MM.1S (cell line): ENCODE results near the gene VCL.

Experiments used
- DNase-seq: peaks from one replicate; pipeline ENCODE4 v3.0.0-alpha.2; 2015
- H2AFZ ChIP-seq: fragments of 300-600 bp; sonication (generic); 2 replicates; pipeline ENCODE4 v1.6.0; 2016; ENCODE audit warnings: antibody characterized with exemption, low read length
- H3F3A ChIP-seq: fragments of 300-600 bp; sonication (generic); 2 replicates; pipeline ENCODE4 v1.6.1; 2016; ENCODE audit warnings: mild to moderate bottlenecking, antibody characterized with exemption, low read length, moderate library complexity, mixed read lengths; ENCODE audit not compliant: insufficient read depth
- H3K27ac ChIP-seq: fragments of 300-600 bp; sonication (generic); 2 replicates; pipeline ENCODE4 v1.5.1; 2016; ENCODE audit warnings: mild to moderate bottlenecking, low read length
- H3K27me3 ChIP-seq: fragments of 300-600 bp; sonication (generic); replicated peaks from 2 replicates; pipeline ENCODE4 v1.6.0; 2016; ENCODE audit warnings: low read length; ENCODE audit not compliant: insufficient read depth
- H3K36me3 ChIP-seq: fragments of 300-600 bp; sonication (generic); replicated peaks from 2 replicates; pipeline ENCODE4 v1.6.1; 2016; ENCODE audit warnings: mild to moderate bottlenecking, low read length, mixed read lengths; ENCODE audit not compliant: insufficient read depth
- H3K4me1 ChIP-seq: fragments of 300-600 bp; sonication (generic); 2 replicates; pipeline ENCODE4 v1.6.1; 2016; ENCODE audit warnings: low read length, mixed read lengths
- H3K4me2 ChIP-seq: fragments of 300-600 bp; sonication (generic); 2 replicates; pipeline ENCODE4 v1.6.0; 2016; ENCODE audit warnings: low read depth, low read length
- H3K4me3 ChIP-seq: fragments of 300-600 bp; sonication (generic); 2 replicates; pipeline ENCODE4 v1.5.1; 2016; ENCODE audit warnings: low read length, mixed read lengths
- H3K79me2 ChIP-seq: fragments of 300-600 bp; sonication (generic); 2 replicates; pipeline ENCODE4 v1.6.1; 2016; ENCODE audit warnings: mixed run types, low read length, mixed read lengths
- H3K9ac ChIP-seq: fragments of 300-600 bp; sonication (generic); 2 replicates; pipeline ENCODE4 v1.6.1; 2016; ENCODE audit warnings: low read length, mixed read lengths
- H3K9me2 ChIP-seq: fragments of 300-600 bp; sonication (generic); replicated peaks from 2 replicates; pipeline ENCODE4 v1.6.1; 2016; ENCODE audit warnings: mild to moderate bottlenecking, low read length, mixed read lengths; ENCODE audit not compliant: insufficient read depth
- H3K9me3 ChIP-seq: fragments of 300-600 bp; sonication (generic); replicated peaks from 2 replicates; pipeline ENCODE4 v1.6.1; 2016; ENCODE audit warnings: mild to moderate bottlenecking, low read length, mixed read lengths; ENCODE audit not compliant: insufficient read depth
- H4K20me1 ChIP-seq: fragments of 300-600 bp; sonication (generic); 2 replicates; pipeline ENCODE4 v1.6.1; 2016; ENCODE audit warnings: mild to moderate bottlenecking, low read length, moderate library complexity, mixed read lengths; ENCODE audit not compliant: insufficient read depth
- EZH2 ChIP-seq: fragments of 300-600 bp; sonication (generic); optimal IDR thresholded peaks from 2 replicates; pipeline ENCODE3; 2017; ENCODE audit warnings: low read depth, mild to moderate bottlenecking, antibody characterized with exemption, low read length, mixed read lengths
- EZH2phosphoT487 ChIP-seq: fragments of 300-600 bp; sonication (generic); IDR thresholded peaks from 2 replicates; pipeline ENCODE4 v1.6.1; 2018; ENCODE audit warnings: antibody characterized with exemption, low read length
- TF ChIP-seq, protein P1 (sequence below): fragments of 300-600 bp; sonication (generic); IDR thresholded peaks from 2 replicates; pipeline ENCODE4 v1.5.1; 2016; ENCODE audit warnings: antibody characterized with exemption, low read length, mixed read lengths

VCL gene

GRCh38 chr10:74081192-74081803, 83.4 kb downstream of the VCL start:
- peak; percentile 47 for DNase-seq
- Histone ChIP-seq H3K79me2 (no peaks in the 10 kb centered on the region), H2AFZ (no peak overlapping the region), H3K36me3 (no peaks in the 10 kb centered on the region), H3K4me3 (no peak overlapping the region), H3K9me3 (no peaks in the 10 kb centered on the region), H3K9me2 (no peaks in the 10 kb centered on the region), H3F3A (peaks cover 9% of the 10 kb centered on the region; the same call in 1 of the 2 replicates), H3K27ac (no peak overlapping the region), H3K27me3 (no peaks in the 10 kb centered on the region), H3K4me1 (peaks cover 8% of the 10 kb centered on the region), H3K4me2 (no peak overlapping the region), H4K20me1 (no peaks in the 10 kb centered on the region), H3K9ac (no peak overlapping the region)
- TF ChIP-seq, protein P1, sequence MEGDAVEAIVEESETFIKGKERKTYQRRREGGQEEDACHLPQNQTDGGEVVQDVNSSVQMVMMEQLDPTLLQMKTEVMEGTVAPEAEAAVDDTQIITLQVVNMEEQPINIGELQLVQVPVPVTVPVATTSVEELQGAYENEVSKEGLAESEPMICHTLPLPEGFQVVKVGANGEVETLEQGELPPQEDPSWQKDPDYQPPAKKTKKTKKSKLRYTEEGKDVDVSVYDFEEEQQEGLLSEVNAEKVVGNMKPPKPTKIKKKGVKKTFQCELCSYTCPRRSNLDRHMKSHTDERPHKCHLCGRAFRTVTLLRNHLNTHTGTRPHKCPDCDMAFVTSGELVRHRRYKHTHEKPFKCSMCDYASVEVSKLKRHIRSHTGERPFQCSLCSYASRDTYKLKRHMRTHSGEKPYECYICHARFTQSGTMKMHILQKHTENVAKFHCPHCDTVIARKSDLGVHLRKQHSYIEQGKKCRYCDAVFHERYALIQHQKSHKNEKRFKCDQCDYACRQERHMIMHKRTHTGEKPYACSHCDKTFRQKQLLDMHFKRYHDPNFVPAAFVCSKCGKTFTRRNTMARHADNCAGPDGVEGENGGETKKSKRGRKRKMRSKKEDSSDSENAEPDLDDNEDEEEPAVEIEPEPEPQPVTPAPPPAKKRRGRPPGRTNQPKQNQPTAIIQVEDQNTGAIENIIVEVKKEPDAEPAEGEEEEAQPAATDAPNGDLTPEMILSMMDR = peak; percentile 77
- no peak for TF ChIP-seq EZH2phosphoT487

DNA sequence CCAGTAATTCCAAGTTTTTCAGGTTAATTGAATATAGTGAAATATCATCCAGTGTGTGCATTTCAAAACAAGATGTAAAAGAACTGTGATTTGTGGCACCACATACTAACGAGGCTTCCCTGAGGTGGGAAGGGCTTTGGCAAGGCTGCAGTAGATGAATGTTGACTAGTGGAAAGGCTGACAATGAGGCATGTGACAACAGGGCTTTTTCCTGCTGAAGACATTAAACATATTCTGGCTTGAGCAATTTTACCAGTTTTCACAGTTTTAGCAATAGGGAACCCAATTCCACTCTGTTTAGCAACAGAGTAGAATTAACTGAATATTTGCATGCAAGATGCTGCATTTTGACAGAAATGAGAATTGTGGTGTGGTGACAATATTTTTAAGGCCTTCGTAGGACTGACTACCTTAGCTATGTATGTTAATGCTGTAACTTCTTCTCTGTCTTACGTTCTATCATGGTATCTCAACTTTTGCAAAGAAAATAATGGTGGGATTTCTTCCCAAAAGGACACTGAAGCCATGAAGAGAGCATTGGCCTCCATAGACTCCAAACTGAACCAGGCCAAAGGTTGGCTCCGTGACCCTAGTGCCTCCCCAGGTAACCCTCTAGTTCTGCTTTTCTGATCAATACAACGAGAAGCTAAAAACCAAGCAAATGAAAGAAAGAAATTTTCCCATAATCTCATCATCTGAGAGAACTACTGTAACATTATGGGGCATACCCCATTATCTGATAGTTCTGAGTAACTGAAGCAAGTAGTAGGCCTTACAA, 84.2 kb downstream of the VCL start:
- TF ChIP-seq EZH2 (no peak), EZH2phosphoT487 (no peak)
- TF ChIP-seq, protein P1 = no peak
- H3F3A ChIP-seq = peaks cover 9% of the 10 kb centered on the region; the same call in 1 of the 2 replicates

DNA sequence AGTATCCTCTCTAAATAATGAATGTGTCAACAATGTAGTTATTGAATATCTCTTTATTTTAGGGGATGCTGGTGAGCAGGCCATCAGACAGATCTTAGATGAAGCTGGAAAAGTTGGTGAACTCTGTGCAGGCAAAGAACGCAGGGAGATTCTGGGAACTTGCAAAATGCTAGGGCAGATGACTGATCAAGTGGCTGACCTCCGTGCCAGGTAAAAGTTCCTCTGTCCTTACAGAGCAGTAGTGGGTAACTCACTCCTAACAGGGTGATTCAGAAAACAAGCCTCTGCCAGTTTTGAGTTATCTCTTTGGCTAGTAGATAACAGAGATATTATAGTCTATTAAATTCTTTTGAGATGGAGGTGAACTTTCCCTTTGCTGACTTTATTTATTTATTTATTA, 85.4 kb downstream of the VCL start:
- Histone ChIP-seq H3K79me2 (no peaks in the 10 kb centered on the region), H3K9ac (no peak overlapping the region), H3K9me2 (no peaks in the 10 kb centered on the region), H3K36me3 (no peaks in the 10 kb centered on the region), H3K4me2 (no peak overlapping the region), H4K20me1 (no peaks in the 10 kb centered on the region), H3K9me3 (no peaks in the 10 kb centered on the region), H3K27me3 (no peaks in the 10 kb centered on the region), H3K27ac (no peak overlapping the region), H3K4me1 (peaks cover 8% of the 10 kb centered on the region), H3K4me3 (no peak overlapping the region), H2AFZ (no peak overlapping the region), H3F3A (peaks cover 9% of the 10 kb centered on the region; the same call in 1 of the 2 replicates)
- DNase-seq = no peak
- TF ChIP-seq, protein P1 = no peak
- no peak for TF ChIP-seq EZH2
- TF ChIP-seq EZH2phosphoT487 = no peak

More for the DNA sequence above, 84.2 kb downstream of the VCL start:
- Histone ChIP-seq H3K9ac (no peak overlapping the region), H3K27ac (no peak overlapping the region), H2AFZ (no peak overlapping the region), H3K79me2 (no peaks in the 10 kb centered on the region), H4K20me1 (no peaks in the 10 kb centered on the region), H3K4me1 (peaks cover 8% of the 10 kb centered on the region), H3K36me3 (no peaks in the 10 kb centered on the region), H3K9me2 (no peaks in the 10 kb centered on the region), H3K27me3 (no peaks in the 10 kb centered on the region), H3K4me2 (no peak overlapping the region), H3K4me3 (no peak overlapping the region), H3K9me3 (no peaks in the 10 kb centered on the region)
- no peak for DNase-seq
